Stimulated activated CD8-positive, alpha-beta memory T cell treated with anti-CD3 and anti-CD28 coated beads, Interleukin-15, amount 100 ng/mL, for 1 hour (primary cell): Measurements from ENCODE around the gene RNF149.
"Not testable (repeated sequence)": the region's sequence is repeated elsewhere in the genome, so short reads cannot be mapped to it uniquely, and the experiment has no call there.

ENCODE experiments used
- DNase-seq: peaks from one replicate; pipeline ENCODE4 v3.0.0-alpha.2; 2020; ENCODE audit warnings: low read depth

Gene RNF149

GRCh38 chr2:101330253-101330933 is 21.9 kb upstream of the RNF149 start:
- DNase-seq: no peak

- no peak for DNase-seq
Measured at GRCh38 chr2:101329026-101329425, 20.5 kb upstream of the RNF149 start.

- DNase-seq: no peak
Measured at GRCh38 chr2:101328474-101329007, 20.0 kb upstream of the RNF149 start.

- no peak for DNase-seq
Measured at GRCh38 chr2:101327863-101328394, 19.4 kb upstream of the RNF149 start.

- no peak for DNase-seq
Measured at GRCh38 chr2:101325425-101325824, 16.9 kb upstream of the RNF149 start.

GRCh38 chr2:101316568-101316967 is 8.1 kb upstream of the RNF149 start:
- DNase-seq: not testable (repeated sequence)

GRCh38 chr2:101311696-101312017 is 3.2 kb upstream of the RNF149 start:
- DNase-seq: no peak

- no peak for DNase-seq
Measured at GRCh38 chr2:101310834-101311695, 2.6 kb upstream of the RNF149 start.

- DNase-seq: no peak
Measured at GRCh38 chr2:101310090-101310833, 1.8 kb upstream of the RNF149 start.

- no peak for DNase-seq
Measured at GRCh38 chr2:101307950-101308431, 510 bp downstream of the RNF149 start.

- DNase-seq: no peak
Measured at GRCh38 chr2:101307503-101307902, 998 bp downstream of the RNF149 start.

- DNase-seq: no peak
Measured at GRCh38 chr2:101306410-101306809, 2.1 kb downstream of the RNF149 start.

- DNase-seq: no peak
Measured at GRCh38 chr2:101305492-101306078, 2.9 kb downstream of the RNF149 start.

GRCh38 chr2:101305035-101305434 is 3.5 kb downstream of the RNF149 start:
- no peak for DNase-seq

GRCh38 chr2:101303688-101304087 is 4.8 kb downstream of the RNF149 start:
- DNase-seq: no peak

- no peak for DNase-seq
Measured at GRCh38 chr2:101302016-101302415, 6.5 kb downstream of the RNF149 start.

- no peak for DNase-seq
Measured at GRCh38 chr2:101300836-101301235, 7.7 kb downstream of the RNF149 start.

GRCh38 chr2:101300164-101300563 is 8.3 kb downstream of the RNF149 start:
- no peak for DNase-seq

GRCh38 chr2:101299604-101300003 is 8.9 kb downstream of the RNF149 start:
- DNase-seq: no peak

GRCh38 chr2:101297383-101297782 is 11.1 kb downstream of the RNF149 start:
- DNase-seq: no peak

- DNase-seq: no peak
Measured at GRCh38 chr2:101296371-101296770, 12.1 kb downstream of the RNF149 start.

GRCh38 chr2:101295895-101296294 is 12.6 kb downstream of the RNF149 start:
- no peak for DNase-seq
